DMS114 treated with DMSO at 0.1 percent for 48 hours (cell line): ENCODE results near the gene SLC35A3.

ENCODE experiments used
- DNase-seq: peaks from one replicate; lab custom pipeline; 2025; ENCODE audit not compliant: unreplicated experiment; lab: John Stamatoyannopoulos, UW

The SLC35A3 gene

GRCh38 chr1:100074604-100075395, 105.0 kb downstream of the SLC35A3 start:
- no peak for DNase-seq

- no peak for DNase-seq
Measured at GRCh38 chr1:100075773-100076172, 106.0 kb downstream of the SLC35A3 start.

- DNase-seq = no peak
Measured at GRCh38 chr1:100076319-100076718, 106.5 kb downstream of the SLC35A3 start.

- no peak for DNase-seq
Measured at GRCh38 chr1:100076744-100077143, 106.9 kb downstream of the SLC35A3 start.

GRCh38 chr1:100077531-100077930, 107.7 kb downstream of the SLC35A3 start:
- no peak for DNase-seq

GRCh38 chr1:100080331-100080730, 110.5 kb downstream of the SLC35A3 start:
- no peak for DNase-seq
